CD14-positive monocyte (primary cell): ENCODE measurements around the gene PLAU. TPM values are rescaled to one million over a fixed set of nuclear protein-coding genes. Genes with fewer than 3 reads are reported as not detected.

Experiments used
- DNase-seq, 3 donors: peaks; one replicate each; pipeline ENCODE4 v3.0.0-alpha.2; 2011 to 2022
- H2AFZ ChIP-seq: 2 replicates; pipeline ENCODE4 v1.6.0; 2012; ENCODE audit warnings: mild to moderate bottlenecking, low read depth, low read length, inconsistent platforms; ENCODE audit not compliant: insufficient read depth, poor library complexity, severe bottlenecking
- H3K27ac ChIP-seq, 2 donors: 1 replicate in 1 of 2; 2 replicates in 1 of 2; pipeline ENCODE4 v1.5.1; 2012 to 2013; ENCODE audit warnings: low read length in 2 of 2, control low read depth in 1 of 2, inconsistent platforms in 1 of 2, low read depth in 1 of 2, mild to moderate bottlenecking in 1 of 2
- H3K27me3 ChIP-seq, 2 donors: one replicate each; pipeline versions ENCODE4 v1.6.0 to v1.6.1; 2011 to 2013; ENCODE audit warnings: low read length in 2 of 2; ENCODE audit not compliant: control insufficient read depth in 2 of 2, insufficient read depth in 2 of 2
- H3K36me3 ChIP-seq, 2 donors: replicated peaks in 1 of 2; 1 replicate in 1 of 2; 2 replicates in 1 of 2; pipeline versions ENCODE4 v1.5.1 to v1.6.1; 2012 to 2013; ENCODE audit warnings: low read length in 2 of 2, control low read depth in 1 of 2, inconsistent platforms in 1 of 2, mild to moderate bottlenecking in 1 of 2; ENCODE audit not compliant: insufficient read depth in 2 of 2, control insufficient read depth in 1 of 2
- H3K4me1 ChIP-seq, 2 donors: 1 replicate in 1 of 2; 2 replicates in 1 of 2; pipeline versions ENCODE4 v1.5.1 to v1.6.1; 2012 to 2013; ENCODE audit warnings: low read length in 2 of 2, control low read depth in 1 of 2, inconsistent platforms in 1 of 2, mild to moderate bottlenecking in 1 of 2, moderate library complexity in 1 of 2; ENCODE audit not compliant: insufficient read depth in 2 of 2, control insufficient read depth in 1 of 2
- H3K4me2 ChIP-seq: replicated peaks from 2 replicates; pipeline ENCODE3; 2012; ENCODE audit warnings: low read length, moderate library complexity, mild to moderate bottlenecking; ENCODE audit not compliant: poor library complexity, severe bottlenecking; ENCODE audit errors: extremely low read depth
- H3K4me3 ChIP-seq, 3 experiments: fragments of 200-600 bp in 1 of 3; sonication (generic) in 1 of 3; replicated peaks in 1 of 3; 1 replicate in 2 of 3; 2 replicates in 1 of 3; pipeline ENCODE4 v1.5.1; 2011 to 2013; ENCODE audit warnings: low read length in 3 of 3, mild to moderate bottlenecking in 3 of 3, control low read depth in 2 of 3, low read depth in 2 of 3, inconsistent platforms in 1 of 3, moderate library complexity in 1 of 3
- H3K79me2 ChIP-seq: 2 replicates; pipeline ENCODE4 v1.6.0; 2012; ENCODE audit warnings: mild to moderate bottlenecking, control low read depth, inconsistent platforms, low read length, moderate library complexity; ENCODE audit not compliant: insufficient read depth
- H3K9ac ChIP-seq: 2 replicates; pipeline ENCODE4 v1.6.0; 2017; ENCODE audit warnings: low read length, mild to moderate bottlenecking; ENCODE audit not compliant: insufficient read depth, poor library complexity, severe bottlenecking
- H3K9me3 ChIP-seq, 2 donors: replicated peaks in 1 of 2; 1 replicate in 1 of 2; 2 replicates in 1 of 2; pipeline versions ENCODE4 v1.5.1 to v1.6.1; 2012 to 2013; ENCODE audit warnings: low read length in 2 of 2, control low read depth in 1 of 2; ENCODE audit not compliant: control insufficient read depth in 1 of 2, insufficient read depth in 1 of 2
- H4K20me1 ChIP-seq: 2 replicates; pipeline ENCODE4 v1.6.0; 2012; ENCODE audit warnings: mild to moderate bottlenecking, low read length, control low read depth, moderate library complexity; ENCODE audit not compliant: insufficient read depth
- H3K27ac Mint-ChIP-seq, 7 donors: one replicate each; pipeline ENCODE4 v1.8.0; 2020; ENCODE audit warnings: mild to moderate bottlenecking in 7 of 7, mixed read lengths in 7 of 7, moderate library complexity in 6 of 7, inconsistent platforms in 2 of 7
- H3K27me3 Mint-ChIP-seq, 3 donors: one replicate each; pipeline ENCODE4 v1.8.0; 2021 to 2022; ENCODE audit warnings: low read depth in 3 of 3, mild to moderate bottlenecking in 3 of 3, mixed read lengths in 3 of 3, moderate library complexity in 3 of 3, inconsistent platforms in 1 of 3
- H3K36me3 Mint-ChIP-seq, 2 donors: one replicate each; pipeline ENCODE4 v1.8.0; 2020; ENCODE audit warnings: mixed read lengths in 2 of 2, inconsistent platforms in 1 of 2, mild to moderate bottlenecking in 1 of 2
- H3K4me1 Mint-ChIP-seq: one replicate; pipeline ENCODE4 v1.8.0; 2020; ENCODE audit warnings: mild to moderate bottlenecking, mixed read lengths
- H3K4me3 Mint-ChIP-seq, 2 donors: one replicate each; pipeline ENCODE4 v1.8.0; 2020; ENCODE audit warnings: mild to moderate bottlenecking in 2 of 2, mixed read lengths in 2 of 2, moderate library complexity in 1 of 2
- H3K9me3 Mint-ChIP-seq, 7 donors: one replicate each; pipeline ENCODE4 v1.8.0; 2020 to 2022; ENCODE audit warnings: mixed read lengths in 7 of 7, mild to moderate bottlenecking in 6 of 7, moderate library complexity in 6 of 7, inconsistent platforms in 2 of 7
- CTCF ChIP-seq: fragments of 200-600 bp; IDR thresholded peaks from one replicate; pipeline ENCODE4 v1.8.0; 2022; ENCODE audit warnings: antibody characterized with exemption, mild to moderate bottlenecking
- WGBS: methylation state at CpG from one replicate; pipeline ENCODE4 v1.1.5; 2013; ENCODE audit warnings: missing lambda C conversion rate; ENCODE audit not compliant: insufficient coverage; 5-methylcytosine and 5-hydroxymethylcytosine counted together
- intact Hi-C, 2 donors: fragments of 100-400 bp; cut with micrococcal nuclease; formaldehyde crosslinking; loops; one replicate each; pipeline versions ENCODE4 v1.15.0 to v1.15.1; 2023
- polyA plus RNA-seq, 3 donors: library from polyadenylated mRNA; depleted of rRNA in 1 of 3; unstranded in 2 of 3; stranded (reverse) in 1 of 3; fragments of 300-500 nt in 2 of 3; fragments of >200 nt in 1 of 3; fragmentation: Illumina TruSeq in 2 of 3; gene quantifications; 1 replicate in 2 of 3; 2 replicates in 1 of 3; pipeline ENCODE4 v1.2.3, GENCODE V29; 2012 to 2021

Gene PLAU
- polyA plus RNA-seq, 3 donors: 0.16 to 1.5 (median 0.43) TPM

DNA sequence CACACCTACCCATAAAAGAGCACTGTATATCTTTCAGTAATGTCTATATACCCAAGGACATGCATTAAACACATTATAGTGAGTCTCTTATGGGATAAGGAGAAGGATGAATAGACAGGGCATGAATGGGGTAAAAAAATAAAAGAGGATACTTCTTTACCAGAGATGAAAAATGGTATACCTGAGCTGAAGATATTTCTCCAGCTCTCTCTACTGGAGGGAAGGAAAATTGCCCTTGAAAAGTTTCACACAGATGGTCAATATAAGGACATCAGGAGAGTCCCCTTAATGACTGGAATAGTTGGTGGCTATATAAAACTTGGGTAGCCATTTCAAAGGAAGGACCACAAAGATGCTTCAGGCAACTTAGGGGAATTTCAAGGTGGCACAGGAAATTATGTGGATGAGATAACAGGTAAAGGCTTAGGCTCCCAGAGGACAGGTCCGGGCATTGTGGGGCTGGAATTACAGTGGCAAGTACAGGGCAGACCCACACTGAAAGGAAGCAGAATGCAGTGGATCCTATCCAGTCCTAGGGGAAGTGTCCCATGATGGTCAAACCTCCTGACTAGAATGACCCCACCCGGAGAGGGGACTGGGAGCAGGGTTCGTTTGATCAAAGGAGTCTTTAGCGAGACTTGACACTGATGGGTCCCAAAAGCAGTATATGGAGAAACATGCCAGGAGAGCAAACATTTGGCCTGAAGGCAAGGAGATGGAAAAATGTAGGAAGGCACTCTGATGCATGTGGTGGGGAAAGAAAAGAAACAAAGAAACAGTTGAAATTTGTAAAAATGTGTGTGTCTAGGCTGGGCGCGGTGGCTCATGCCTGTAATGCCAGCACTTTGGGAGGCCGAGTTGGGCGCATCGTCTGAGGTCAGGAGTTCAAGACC, 35.6 kb downstream of the PLAU start:
- H3K4me3 Mint-ChIP-seq: no peak overlapping the region
- peaks cover 2 to 8% (median 7%) of the 10 kb centered on the region in 7 donors for H3K9me3 Mint-ChIP-seq
- Histone ChIP-seq H3K36me3 (no peaks in the 10 kb centered on the region), H3K4me2 (no peak overlapping the region), H3K27ac (no peak overlapping the region), H3K9ac (no peak overlapping the region), H3K9me3 (no peaks in the 10 kb centered on the region), H4K20me1 (no peaks in the 10 kb centered on the region), H3K4me3 (no peak overlapping the region), H2AFZ (no peak overlapping the region), H3K79me2 (no peaks in the 10 kb centered on the region), H3K4me1 (no peaks in the 10 kb centered on the region), H3K27me3 (no peaks in the 10 kb centered on the region)
- DNase-seq: no peak
- H3K27ac Mint-ChIP-seq: no peak overlapping the region
- H3K4me1 Mint-ChIP-seq: no peaks in the 10 kb centered on the region
- peaks cover 0 to 3% of the 10 kb centered on the region in 2 donors for H3K36me3 Mint-ChIP-seq
- no peak for TF ChIP-seq CTCF
- peaks cover 3% of the 10 kb centered on the region in 3 donors for H3K27me3 Mint-ChIP-seq
- intact Hi-C loops: no loop called here
- 94% methylated on average over 9 of the region's 9 CpGs for WGBS

- Histone ChIP-seq H3K4me1 (peaks cover 10 to 11% of the 10 kb centered on the region in 2 donors), H4K20me1 (no peaks in the 10 kb centered on the region), H3K4me2 (no peak overlapping the region), H3K27me3 (no peaks in the 10 kb centered on the region), H3K9me3 (no peaks in the 10 kb centered on the region), H3K79me2 (no peaks in the 10 kb centered on the region), H3K27ac (no peak overlapping the region), H3K4me3 (no peak overlapping the region), H2AFZ (no peak overlapping the region), H3K9ac (no peak overlapping the region), H3K36me3 (no peaks in the 10 kb centered on the region)
- H3K9me3 Mint-ChIP-seq: peaks cover 2 to 8% (median 6%) of the 10 kb centered on the region in 7 donors
- DNase-seq: no peak
- no peak overlapping the region for H3K4me3 Mint-ChIP-seq
- peaks cover 10% of the 10 kb centered on the region for H3K4me1 Mint-ChIP-seq
- intact Hi-C loops: no loop called here
- H3K36me3 Mint-ChIP-seq: peaks cover 0 to 3% of the 10 kb centered on the region in 2 donors
- WGBS: 93% methylated on average over 2 of the region's 10 CpGs
- no peak for TF ChIP-seq CTCF
- H3K27ac Mint-ChIP-seq: no peak overlapping the region
- peaks cover 2 to 3% (median 3%) of the 10 kb centered on the region in 3 donors for H3K27me3 Mint-ChIP-seq
Measured at GRCh38 chr10:73948947-73949633, 38.2 kb downstream of the PLAU start.
